Muscle layer of colon (tissue), 2 donors: Measurements from ENCODE around the gene JPT1.
"Not testable (repeated sequence)": the region's sequence is repeated elsewhere in the genome, so short reads cannot be mapped to it uniquely, and the experiment has no call there.

Experiments used
- H3K27ac ChIP-seq: one replicate; pipeline ENCODE4 v1.7.0; 2013; ENCODE audit warnings: low read depth, mild to moderate bottlenecking, low read length, moderate library complexity
- H3K27me3 ChIP-seq, 2 donors: one replicate each; pipeline ENCODE4 v1.7.0; 2013; ENCODE audit warnings: low read length in 2 of 2, mild to moderate bottlenecking in 2 of 2; ENCODE audit not compliant: insufficient read depth in 2 of 2, control insufficient read depth in 1 of 2
- H3K36me3 ChIP-seq: one replicate; pipeline ENCODE4 v1.7.0; 2013; ENCODE audit warnings: mild to moderate bottlenecking, low read length; ENCODE audit not compliant: insufficient read depth
- H3K4me1 ChIP-seq: one replicate; pipeline ENCODE4 v1.7.0; 2013; ENCODE audit warnings: mild to moderate bottlenecking, low read length; ENCODE audit not compliant: insufficient read depth
- H3K4me3 ChIP-seq, 2 donors: one replicate each; pipeline ENCODE4 v1.7.0; 2013; ENCODE audit warnings: low read length in 2 of 2, low read depth in 1 of 2, mild to moderate bottlenecking in 1 of 2, moderate library complexity in 1 of 2
- H3K9ac ChIP-seq: one replicate; pipeline ENCODE4 v1.7.0; 2013; ENCODE audit warnings: low read length
- H3K9me3 ChIP-seq: one replicate; pipeline ENCODE4 v1.7.0; 2013; ENCODE audit warnings: mild to moderate bottlenecking, low read length
- donor health status: abdominal sarcoma.
- donor health status: Adenocarcinoma of cecum.

The JPT1 gene

GRCh38 chr17:75152922-75153779 lies 1.2 kb downstream of the JPT1 start:
- Histone ChIP-seq H3K4me3 (peak overlapping the region; percentile 76 to 80), H3K4me1 (peaks cover 18% of the 10 kb centered on the region), H3K9me3 (no peaks in the 10 kb centered on the region), H3K27me3 (no peaks in the 10 kb centered on the region), H3K27ac (no peak overlapping the region), H3K36me3 (peaks cover under 1% of the 10 kb centered on the region), H3K9ac (no peak overlapping the region)

DNA sequence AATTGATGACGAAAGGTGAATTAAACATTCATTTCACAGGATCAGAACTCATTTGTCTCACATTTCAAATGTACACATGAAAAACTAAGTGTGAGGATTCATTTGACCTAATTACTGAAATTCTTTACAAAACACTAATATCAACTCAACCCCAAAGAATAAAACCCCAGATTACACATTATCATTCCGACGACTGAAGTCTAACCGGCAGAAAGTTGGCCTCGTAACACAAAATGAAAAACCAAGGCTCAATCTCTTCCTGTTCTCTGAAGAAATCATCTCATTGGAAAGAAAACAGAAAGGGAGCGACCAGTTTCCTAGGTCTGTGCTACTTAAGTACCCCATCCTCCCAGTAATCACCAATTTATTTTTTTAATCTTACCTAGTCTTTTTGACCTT lies 1.8 kb downstream of the JPT1 start:
- Histone ChIP-seq H3K9me3 (no peaks in the 10 kb centered on the region), H3K27me3 (no peaks in the 10 kb centered on the region), H3K4me1 (peaks cover 18% of the 10 kb centered on the region), H3K27ac (no peak overlapping the region), H3K9ac (no peak overlapping the region), H3K4me3 (no peak overlapping the region), H3K36me3 (peaks cover 6% of the 10 kb centered on the region)

DNA sequence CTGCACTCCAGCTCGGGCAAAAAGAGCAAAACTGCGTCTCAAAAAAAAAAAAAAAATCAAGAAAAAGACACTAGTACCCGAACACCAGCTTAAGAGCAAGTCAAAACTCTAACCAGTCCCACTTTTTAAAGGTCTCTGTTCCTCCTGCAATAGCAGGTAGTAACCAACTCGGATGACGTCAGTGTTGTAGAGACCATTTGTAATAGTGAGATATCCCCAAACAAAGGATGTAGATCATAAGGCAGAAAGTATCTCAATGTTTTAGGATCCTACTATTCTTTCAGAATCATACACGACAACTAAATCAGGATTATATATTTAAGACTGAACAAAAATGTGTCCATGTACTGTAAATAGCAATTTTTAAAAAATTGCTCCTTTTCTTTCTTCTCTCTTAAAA lies 2.4 kb downstream of the JPT1 start:
- H3K9me3 ChIP-seq = no peaks in the 10 kb centered on the region
- peaks cover 11% of the 10 kb centered on the region for H3K36me3 ChIP-seq
- peaks cover 18% of the 10 kb centered on the region for H3K4me1 ChIP-seq
- H3K27me3 ChIP-seq = no peaks in the 10 kb centered on the region
- H3K4me3 ChIP-seq = no peak overlapping the region
- H3K27ac ChIP-seq = no peak overlapping the region
- no peak overlapping the region for H3K9ac ChIP-seq

- no peaks in the 10 kb centered on the region for H3K9me3 ChIP-seq
- H3K9ac ChIP-seq = no peak overlapping the region
- H3K4me3 ChIP-seq = no peak overlapping the region
- no peak overlapping the region for H3K27ac ChIP-seq
- H3K27me3 ChIP-seq = no peaks in the 10 kb centered on the region
- H3K4me1 ChIP-seq = peaks cover 6% of the 10 kb centered on the region
- peaks cover 15% of the 10 kb centered on the region for H3K36me3 ChIP-seq
Measured at GRCh38 chr17:75147878-75148546, 6.3 kb downstream of the JPT1 start.

- Histone ChIP-seq H3K9me3 (no peaks in the 10 kb centered on the region), H3K27ac (no peak overlapping the region), H3K4me3 (no peak overlapping the region), H3K9ac (no peak overlapping the region), H3K36me3 (peaks cover 15% of the 10 kb centered on the region), H3K4me1 (no peaks in the 10 kb centered on the region), H3K27me3 (no peaks in the 10 kb centered on the region)
Measured at GRCh38 chr17:75146592-75146991, 7.7 kb downstream of the JPT1 start.

DNA sequence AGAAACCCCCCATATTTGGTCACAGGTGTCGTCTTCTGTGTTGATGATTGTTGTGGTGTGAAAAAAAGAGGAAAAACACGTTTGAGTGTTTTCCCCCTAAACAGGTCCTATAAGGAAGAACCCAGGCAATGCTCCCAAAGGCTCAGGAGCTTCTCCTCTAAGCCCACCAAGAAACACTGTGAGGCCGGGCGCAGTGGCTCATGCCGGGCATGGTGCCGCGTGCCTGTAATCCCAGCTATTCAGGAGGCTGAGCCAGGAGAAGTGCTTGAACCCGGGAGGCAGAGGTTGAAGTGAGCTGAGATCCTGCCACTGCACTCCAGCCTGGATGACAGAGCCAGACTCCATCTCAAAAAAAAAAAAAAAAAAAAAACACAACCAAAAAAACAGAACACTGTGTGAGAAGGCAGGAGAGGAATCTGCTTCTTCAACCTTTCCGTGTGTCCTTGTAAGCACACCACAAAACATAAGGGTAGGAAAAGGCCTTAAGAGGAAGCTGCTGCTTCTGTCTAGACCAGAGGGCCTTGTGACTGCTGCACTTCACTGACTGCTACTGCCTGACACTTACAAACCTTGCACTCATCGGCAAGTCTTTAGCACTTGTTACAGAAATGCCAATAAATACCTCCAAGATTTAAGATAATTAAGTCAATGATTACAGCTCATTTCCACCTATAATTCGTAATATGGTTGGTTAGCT lies 9.3 kb downstream of the JPT1 start:
- Histone ChIP-seq H3K27ac (no peak overlapping the region), H3K4me1 (no peaks in the 10 kb centered on the region), H3K36me3 (peaks cover 19% of the 10 kb centered on the region), H3K9ac (no peak overlapping the region), H3K4me3 (no peak overlapping the region), H3K9me3 (no peaks in the 10 kb centered on the region), H3K27me3 (no peaks in the 10 kb centered on the region)

GRCh38 chr17:75142236-75142971 lies 11.9 kb downstream of the JPT1 start:
- H3K4me3 ChIP-seq = no peak overlapping the region
- no peak overlapping the region for H3K27ac ChIP-seq
- peaks cover 12% of the 10 kb centered on the region for H3K36me3 ChIP-seq
- no peak overlapping the region for H3K9ac ChIP-seq
- H3K27me3 ChIP-seq = no peaks in the 10 kb centered on the region
- H3K4me1 ChIP-seq = no peaks in the 10 kb centered on the region
- no peaks in the 10 kb centered on the region for H3K9me3 ChIP-seq

GRCh38 chr17:75138519-75138918 lies 15.8 kb downstream of the JPT1 start:
- no peak overlapping the region for H3K4me3 ChIP-seq
- no peak overlapping the region for H3K27ac ChIP-seq
- H3K4me1 ChIP-seq = no peaks in the 10 kb centered on the region
- peaks cover 4% of the 10 kb centered on the region for H3K36me3 ChIP-seq
- no peaks in the 10 kb centered on the region for H3K27me3 ChIP-seq
- no peaks in the 10 kb centered on the region for H3K9me3 ChIP-seq
- H3K9ac ChIP-seq = no peak overlapping the region

DNA sequence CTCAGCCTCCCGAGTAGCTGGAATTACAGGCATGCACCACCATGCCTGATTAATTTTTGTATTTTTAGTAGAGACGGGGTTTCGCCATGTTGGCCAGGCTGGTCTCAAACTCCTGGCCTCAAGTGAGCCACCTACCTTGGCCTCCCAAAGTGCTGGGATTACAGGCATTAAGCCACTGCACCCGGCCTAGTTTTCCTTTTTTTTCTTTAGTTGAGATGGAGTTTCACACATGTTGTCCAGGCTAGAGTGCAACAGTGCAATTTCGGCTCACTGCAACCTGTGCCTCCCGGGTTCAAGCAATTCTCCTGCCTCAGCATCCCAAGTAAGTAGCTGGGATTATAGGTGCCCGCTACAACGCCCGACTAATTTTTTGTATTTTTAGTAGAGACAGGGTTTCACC lies 16.6 kb downstream of the JPT1 start:
- H3K9me3 ChIP-seq, H3K27me3 ChIP-seq, H3K4me1 ChIP-seq, H3K36me3 ChIP-seq, H3K9ac ChIP-seq, H3K4me3 ChIP-seq, H3K27ac ChIP-seq: not testable (repeated sequence)

DNA sequence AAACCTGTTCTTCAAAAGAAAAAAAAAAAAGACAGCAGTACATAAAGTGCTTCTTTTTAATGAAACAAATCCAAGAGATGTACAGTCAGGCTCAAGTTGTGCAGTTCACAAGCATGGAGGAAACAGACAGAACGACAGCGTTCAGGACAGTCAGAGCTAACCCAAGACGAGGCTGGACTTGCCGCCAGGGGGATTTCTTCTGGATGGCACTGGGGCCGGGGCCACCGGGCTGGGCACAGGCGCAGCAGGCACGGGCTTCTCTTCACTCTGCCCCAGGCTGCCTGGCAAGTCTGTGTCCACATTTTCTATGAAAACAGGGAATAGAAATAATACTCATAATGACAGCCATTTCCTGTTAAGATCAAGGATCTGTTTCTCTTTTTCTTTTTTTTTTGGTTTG lies 18.4 kb downstream of the JPT1 start:
- Histone ChIP-seq H3K9me3 (no peaks in the 10 kb centered on the region), H3K4me3 (no peak overlapping the region), H3K4me1 (no peaks in the 10 kb centered on the region), H3K9ac (no peak overlapping the region), H3K27ac (no peak overlapping the region), H3K27me3 (no peaks in the 10 kb centered on the region), H3K36me3 (peaks cover 4% of the 10 kb centered on the region)

DNA sequence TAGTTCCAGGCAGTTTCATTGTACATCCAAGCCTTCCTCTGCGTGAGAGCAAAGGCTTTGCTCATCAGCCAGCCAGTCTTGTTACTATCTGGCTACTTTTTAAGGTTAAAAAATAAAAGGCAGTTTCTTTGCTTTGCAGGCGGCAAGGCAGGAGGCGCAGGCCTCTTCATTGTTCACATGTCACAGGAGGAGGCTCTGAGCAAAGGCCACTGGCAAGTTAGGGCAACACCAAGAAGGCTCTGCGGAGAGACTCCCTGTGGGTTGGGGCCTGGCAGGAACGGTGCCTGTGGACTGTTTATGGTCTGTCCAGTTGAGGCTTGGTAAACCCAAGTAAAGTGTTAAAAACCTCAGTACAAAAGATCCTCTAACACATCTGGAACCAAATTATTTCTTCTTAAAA lies 18.9 kb downstream of the JPT1 start:
- H3K27ac ChIP-seq = no peak overlapping the region
- H3K27me3 ChIP-seq = no peaks in the 10 kb centered on the region
- H3K36me3 ChIP-seq = peaks cover 4% of the 10 kb centered on the region
- peaks cover 5% of the 10 kb centered on the region for H3K4me1 ChIP-seq
- no peak overlapping the region for H3K4me3 ChIP-seq
- no peak overlapping the region for H3K9ac ChIP-seq
- no peaks in the 10 kb centered on the region for H3K9me3 ChIP-seq
